GM21360 (cell line): Measurements from ENCODE around the gene RAB6D.
"Not testable (repeated sequence)": the region's sequence is repeated elsewhere in the genome, so short reads cannot be mapped to it uniquely, and the experiment has no call there.

Experiments
- ATAC-seq: cut with Tn5 transposase; IDR thresholded peaks from one replicate; pipeline ENCODE4 v1.9.1; 2021; ENCODE audit warnings: mild to moderate bottlenecking, moderate library complexity; ENCODE audit not compliant: unreplicated experiment

RAB6D gene

GRCh38 chr2:131363703-131364186 is at the start of gene RAB6D:
TSS of gene RAB6D (minus strand) at chr2:131364168. CDS start at chr2:131363720, 448 bp downstream.
- not testable (repeated sequence) for ATAC-seq

GRCh38 chr2:131413148-131413747 is 49.3 kb upstream of the RAB6D start:
- peak; percentile 64 for ATAC-seq

- ATAC-seq: no peak
Measured at GRCh38 chr2:131410173-131410572, 46.2 kb upstream of the RAB6D start.

- no peak for ATAC-seq
Measured at GRCh38 chr2:131408778-131409177, 44.8 kb upstream of the RAB6D start.

GRCh38 chr2:131408207-131408606 is 44.2 kb upstream of the RAB6D start:
- ATAC-seq: no peak

DNA sequence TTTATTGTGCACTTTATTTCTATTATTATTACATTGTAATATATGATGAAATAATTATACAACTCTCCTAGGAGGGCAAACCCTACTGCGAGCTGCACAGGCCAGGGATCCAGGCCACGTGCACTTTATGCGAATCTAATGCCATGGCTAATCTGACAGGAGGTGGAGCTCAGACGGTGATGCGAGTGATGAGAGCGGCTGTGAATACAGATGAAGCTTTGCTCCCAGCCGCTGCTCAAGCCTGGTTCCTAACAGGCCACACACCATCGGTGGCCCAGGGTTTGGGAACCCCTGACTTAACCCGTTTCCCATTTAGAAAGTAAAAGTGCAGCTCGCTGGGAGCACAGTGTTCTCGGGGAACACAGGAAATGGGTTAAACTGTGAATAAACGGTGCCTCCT is 40.8 kb upstream of the RAB6D start:
- no peak for ATAC-seq

GRCh38 chr2:131402320-131403039 is 38.5 kb upstream of the RAB6D start:
- ATAC-seq: no peak

GRCh38 chr2:131400849-131401248 is 36.9 kb upstream of the RAB6D start:
- ATAC-seq: no peak

GRCh38 chr2:131400441-131400840 is 36.5 kb upstream of the RAB6D start:
- ATAC-seq: not testable (repeated sequence)

GRCh38 chr2:131396209-131396608 is 32.2 kb upstream of the RAB6D start:
- not testable (repeated sequence) for ATAC-seq

- ATAC-seq: not testable (repeated sequence)
Measured at GRCh38 chr2:131395024-131395645, 31.2 kb upstream of the RAB6D start.

- ATAC-seq: no peak
Measured at GRCh38 chr2:131394147-131394931, 30.4 kb upstream of the RAB6D start.

DNA sequence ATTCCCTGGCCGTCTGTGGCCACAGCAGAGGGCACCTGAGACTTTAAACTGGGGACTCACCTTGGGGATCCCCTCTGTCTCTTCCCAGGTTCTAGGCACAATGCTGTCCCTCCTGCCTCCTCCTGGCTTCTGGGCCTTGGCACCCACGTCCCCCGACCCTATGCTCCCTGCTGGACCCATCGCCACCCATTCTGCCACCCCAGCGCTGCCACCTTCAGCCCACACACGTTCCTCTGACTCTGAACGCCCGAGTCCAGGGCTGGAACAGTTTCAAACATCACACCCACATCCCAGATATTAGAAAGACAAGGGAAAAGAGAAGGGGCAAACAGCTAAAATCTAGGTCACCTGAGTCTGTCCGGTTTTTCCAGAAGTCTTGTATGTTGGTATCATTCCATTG is 28.0 kb upstream of the RAB6D start:
- not testable (repeated sequence) for ATAC-seq

DNA sequence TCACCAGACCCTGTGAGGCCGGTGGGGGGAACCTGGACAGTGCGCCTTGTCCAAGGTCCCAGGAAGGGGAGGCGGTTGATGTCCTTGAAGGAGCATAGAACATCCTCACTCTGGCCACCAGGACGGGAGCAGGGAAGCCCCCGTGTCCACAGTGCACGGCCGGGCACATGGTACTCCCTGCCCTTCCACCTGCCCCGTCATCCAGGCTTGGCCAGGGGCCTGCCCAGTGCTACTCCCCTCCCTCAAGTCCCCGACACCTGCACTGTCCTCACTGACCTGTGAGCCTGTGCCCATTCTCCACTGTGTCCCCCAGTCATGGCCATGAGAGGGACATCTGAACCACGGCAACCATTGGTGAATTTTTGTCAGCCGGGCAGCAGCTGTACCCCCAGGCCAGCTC is 27.5 kb upstream of the RAB6D start:
- ATAC-seq: not testable (repeated sequence)

GRCh38 chr2:131390495-131391130 is 26.6 kb upstream of the RAB6D start:
- not testable (repeated sequence) for ATAC-seq

DNA sequence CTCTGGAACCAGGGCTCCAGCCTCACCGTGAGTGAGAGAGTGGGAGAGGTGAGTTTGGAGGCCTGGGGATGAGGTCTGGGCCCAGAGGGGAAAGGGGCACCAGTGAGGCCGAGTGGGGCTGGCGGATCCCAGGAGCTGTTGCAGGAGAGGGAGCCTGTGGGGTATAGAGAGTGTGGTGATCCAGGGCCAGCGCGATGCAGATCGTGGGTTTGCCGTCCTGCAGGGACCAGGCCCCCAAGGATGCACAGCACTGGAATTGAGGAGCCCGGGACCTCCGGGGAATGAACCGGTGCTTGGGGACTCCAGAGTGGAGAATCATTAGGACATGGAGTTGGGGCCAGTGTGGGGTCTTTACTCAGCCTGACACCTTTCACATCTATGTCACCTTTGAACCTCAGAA is 25.7 kb upstream of the RAB6D start:
- ATAC-seq: no peak

GRCh38 chr2:131388834-131389233 is 24.9 kb upstream of the RAB6D start:
- ATAC-seq: not testable (repeated sequence)

DNA sequence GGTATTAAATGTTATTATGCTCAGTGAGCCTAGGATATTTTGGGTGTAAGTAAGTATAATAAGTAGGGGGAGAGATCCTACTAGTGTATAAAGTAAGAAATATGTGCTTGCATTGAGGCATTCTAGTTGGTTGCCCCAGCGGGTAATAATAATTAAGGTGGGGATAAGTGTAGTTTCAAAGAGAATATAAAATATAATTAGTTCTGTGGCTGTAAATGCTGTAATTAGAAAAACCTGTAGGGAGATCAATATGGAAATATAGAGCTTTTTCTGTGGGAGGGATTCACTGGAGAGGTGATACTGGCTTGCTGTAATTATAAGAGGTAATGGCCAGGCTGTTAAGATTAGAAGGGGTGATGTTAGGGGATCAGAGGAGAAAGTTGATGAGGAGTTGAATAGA is 9.1 kb upstream of the RAB6D start:
- not testable (repeated sequence) for ATAC-seq

- no peak for ATAC-seq
Measured at GRCh38 chr2:131369954-131370353, 6.0 kb upstream of the RAB6D start.

DNA sequence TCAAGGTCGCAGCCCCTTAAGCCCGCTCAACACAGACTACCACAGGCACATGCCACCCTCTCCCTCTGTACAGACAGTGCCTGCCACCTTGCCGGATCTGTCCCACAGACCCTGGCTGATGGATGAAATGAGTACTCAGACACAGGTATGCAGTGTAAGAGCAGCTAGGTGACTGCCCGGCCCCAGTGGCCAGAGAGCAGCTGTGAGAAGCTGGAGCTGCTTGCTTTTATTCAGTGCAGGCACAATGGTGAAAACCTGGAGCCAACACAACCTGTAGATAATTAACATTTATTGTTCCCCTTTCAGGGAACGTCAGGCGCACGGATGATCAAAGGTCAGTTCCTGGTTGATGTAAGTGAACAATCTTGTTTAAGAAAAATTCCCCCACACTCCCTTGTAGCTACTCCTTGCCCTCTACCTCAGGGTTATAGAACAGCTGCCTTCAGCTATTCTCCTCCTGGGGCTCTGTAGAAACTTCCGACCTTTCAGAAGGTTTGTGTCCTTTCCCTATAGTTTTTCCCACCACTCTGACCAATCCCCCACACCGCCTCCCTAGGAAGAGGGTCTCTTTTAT is 4.6 kb upstream of the RAB6D start:
- not testable (repeated sequence) for ATAC-seq
